Suprapubic skin (tissue), 4 donors: ENCODE measurements around the gene PEMT.
"Not testable (repeated sequence)": the region's sequence is repeated elsewhere in the genome, so short reads cannot be mapped to it uniquely, and the experiment has no call there.

Experiments
- EP300 ChIP-seq: sonication (generic); formaldehyde crosslinking; IDR thresholded peaks from one replicate; pipeline ENCODE4 v1.6.1; 2017; ENCODE audit warnings: antibody characterized with exemption
- POLR2A ChIP-seq, 2 donors: fragments of 450-650 bp; IDR thresholded peaks; one replicate each; pipeline ENCODE4 v1.6.1; 2017; ENCODE audit warnings: antibody characterized with exemption in 2 of 2, mild to moderate bottlenecking in 2 of 2, moderate library complexity in 2 of 2
- POLR2AphosphoS5 ChIP-seq, 3 donors: sonication (generic); formaldehyde crosslinking; IDR thresholded peaks; one replicate each; pipeline ENCODE4 v1.6.1; 2017; ENCODE audit warnings: antibody characterized with exemption in 3 of 3
- TF ChIP-seq, protein P1 (sequence below), 2 donors: fragments of 200-600 bp in 1 of 2; fragments of 450-650 bp in 1 of 2; sonication (generic) in 1 of 2; IDR thresholded peaks; one replicate each; pipeline ENCODE4 v1.5.1; 2016 to 2019; ENCODE audit warnings: antibody characterized with exemption in 2 of 2, mild to moderate bottlenecking in 1 of 2, moderate library complexity in 1 of 2

DNA sequence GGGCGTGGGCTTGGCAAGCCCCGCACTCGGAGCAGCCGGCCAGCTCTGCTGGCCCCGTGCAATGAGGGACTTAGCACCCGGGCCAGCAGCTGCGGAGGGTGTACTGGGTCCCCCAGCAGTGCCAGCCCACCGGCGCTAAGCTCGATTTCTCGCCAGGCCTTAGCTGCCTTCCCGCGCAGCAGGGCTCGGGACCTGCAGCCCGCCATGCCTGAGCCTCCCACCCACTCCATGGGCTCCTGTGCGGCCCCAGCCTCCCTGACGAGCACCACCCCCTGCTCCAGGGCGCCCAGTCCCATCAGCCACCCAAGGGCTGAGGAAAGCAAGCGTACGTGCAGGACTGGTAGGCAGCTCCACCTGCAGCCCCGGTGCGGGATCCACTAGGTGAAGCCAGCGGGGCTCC, 105.1 kb downstream of the PEMT start:
- TF ChIP-seq POLR2A (IDR thresholded peaks at IDR 0.05); EP300; POLR2AphosphoS5 (IDR thresholded peaks at IDR 0.05): not testable (repeated sequence)
- TF ChIP-seq, protein P1, sequence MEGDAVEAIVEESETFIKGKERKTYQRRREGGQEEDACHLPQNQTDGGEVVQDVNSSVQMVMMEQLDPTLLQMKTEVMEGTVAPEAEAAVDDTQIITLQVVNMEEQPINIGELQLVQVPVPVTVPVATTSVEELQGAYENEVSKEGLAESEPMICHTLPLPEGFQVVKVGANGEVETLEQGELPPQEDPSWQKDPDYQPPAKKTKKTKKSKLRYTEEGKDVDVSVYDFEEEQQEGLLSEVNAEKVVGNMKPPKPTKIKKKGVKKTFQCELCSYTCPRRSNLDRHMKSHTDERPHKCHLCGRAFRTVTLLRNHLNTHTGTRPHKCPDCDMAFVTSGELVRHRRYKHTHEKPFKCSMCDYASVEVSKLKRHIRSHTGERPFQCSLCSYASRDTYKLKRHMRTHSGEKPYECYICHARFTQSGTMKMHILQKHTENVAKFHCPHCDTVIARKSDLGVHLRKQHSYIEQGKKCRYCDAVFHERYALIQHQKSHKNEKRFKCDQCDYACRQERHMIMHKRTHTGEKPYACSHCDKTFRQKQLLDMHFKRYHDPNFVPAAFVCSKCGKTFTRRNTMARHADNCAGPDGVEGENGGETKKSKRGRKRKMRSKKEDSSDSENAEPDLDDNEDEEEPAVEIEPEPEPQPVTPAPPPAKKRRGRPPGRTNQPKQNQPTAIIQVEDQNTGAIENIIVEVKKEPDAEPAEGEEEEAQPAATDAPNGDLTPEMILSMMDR (IDR thresholded peaks at IDR 0.05): not testable (repeated sequence)
